GM18907 (cell line): ENCODE data around the gene TMEM80.
"Not testable (repeated sequence)": the region's sequence is repeated elsewhere in the genome, so short reads cannot be mapped to it uniquely, and the experiment has no call there.

Experiments used
- ATAC-seq: cut with Tn5 transposase; IDR thresholded peaks from one replicate; pipeline ENCODE4 v1.9.1; 2021; ENCODE audit warnings: mild to moderate bottlenecking, moderate library complexity; ENCODE audit not compliant: unreplicated experiment

Gene TMEM80

DNA sequence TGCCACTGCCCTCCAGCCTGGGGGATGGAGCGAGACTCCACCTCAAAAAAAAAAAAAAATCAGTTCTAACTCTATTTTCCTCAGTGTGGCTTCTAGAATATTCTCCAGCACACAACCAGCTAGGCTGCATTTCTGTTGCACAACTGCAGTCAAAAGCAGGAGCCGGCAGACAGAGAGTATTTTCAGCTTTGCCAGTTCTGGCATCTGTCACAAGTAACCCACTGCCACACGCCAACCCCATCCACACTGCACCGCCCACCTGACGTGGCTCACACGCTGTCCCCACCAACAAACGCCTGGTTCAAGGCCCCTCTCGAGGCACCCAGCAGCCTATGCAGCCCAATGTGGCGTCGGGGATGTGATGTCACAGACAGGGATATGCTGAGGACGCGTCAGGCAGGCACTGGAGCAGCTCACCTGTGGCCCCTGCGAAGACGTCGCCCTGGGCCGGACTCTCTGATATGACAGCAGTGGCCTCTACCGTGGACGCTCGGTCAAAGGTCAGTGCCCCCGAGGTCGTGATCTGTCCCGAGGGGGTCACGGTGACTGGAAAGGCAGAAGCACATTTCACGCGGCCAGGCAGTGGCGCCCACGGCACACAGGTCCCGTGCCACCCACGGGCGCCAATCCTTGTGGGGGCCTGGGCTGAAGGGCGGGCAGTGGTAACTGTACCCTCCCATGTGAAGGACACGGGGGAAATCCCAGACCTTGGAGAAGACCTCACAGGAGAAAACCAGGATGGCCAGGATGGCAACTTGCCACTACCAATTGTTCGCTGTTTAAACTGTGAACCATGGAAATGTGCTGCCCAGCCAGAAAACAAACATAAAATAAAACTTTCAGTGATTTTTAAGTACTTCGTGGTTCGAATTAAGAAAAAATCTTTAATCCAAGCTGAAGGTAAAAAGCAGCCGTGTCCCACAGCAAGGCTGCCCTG, 16.1 kb upstream of the TMEM80 start:
- ATAC-seq = no peak

DNA sequence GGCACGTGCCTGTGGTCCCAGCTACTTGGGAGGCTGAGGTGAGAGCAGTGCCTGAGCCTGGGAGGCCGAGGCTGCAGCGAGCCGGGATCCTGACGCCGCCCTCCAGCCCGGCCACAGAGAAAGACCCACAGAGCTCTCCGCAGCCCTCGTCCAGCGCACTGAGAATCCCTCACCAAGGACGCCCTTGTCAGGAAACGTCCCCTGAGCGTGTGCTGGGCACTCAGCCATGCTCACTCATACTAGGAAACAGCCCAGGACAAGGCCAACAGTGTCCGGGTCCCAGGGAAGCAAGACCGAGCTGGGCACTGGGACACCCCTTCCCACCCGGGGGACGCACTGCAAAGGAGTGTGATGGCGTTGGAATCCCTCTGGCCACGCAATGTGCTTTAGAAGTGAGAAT, 15.1 kb upstream of the TMEM80 start:
- ATAC-seq = no peak

DNA sequence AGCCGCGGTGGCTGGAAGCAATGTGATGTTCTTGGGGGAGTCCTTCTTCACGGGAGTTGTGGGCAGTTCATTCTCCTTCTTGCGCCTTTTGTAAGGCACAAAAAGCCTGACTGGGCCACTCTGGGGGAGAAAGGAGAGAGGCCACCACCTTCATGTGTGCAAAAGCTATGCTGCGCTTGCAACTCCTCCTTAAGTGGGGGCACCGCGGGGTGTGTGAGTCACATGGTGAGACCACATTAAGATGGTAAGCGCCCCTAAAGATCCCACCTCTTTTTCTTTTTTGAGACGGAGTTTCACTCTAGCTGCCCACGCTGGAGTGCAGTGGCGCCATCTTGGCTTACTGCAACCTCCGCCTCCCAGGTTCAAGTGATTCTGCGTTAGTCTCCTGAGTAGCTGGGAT, 14.6 kb upstream of the TMEM80 start:
- no peak for ATAC-seq

DNA sequence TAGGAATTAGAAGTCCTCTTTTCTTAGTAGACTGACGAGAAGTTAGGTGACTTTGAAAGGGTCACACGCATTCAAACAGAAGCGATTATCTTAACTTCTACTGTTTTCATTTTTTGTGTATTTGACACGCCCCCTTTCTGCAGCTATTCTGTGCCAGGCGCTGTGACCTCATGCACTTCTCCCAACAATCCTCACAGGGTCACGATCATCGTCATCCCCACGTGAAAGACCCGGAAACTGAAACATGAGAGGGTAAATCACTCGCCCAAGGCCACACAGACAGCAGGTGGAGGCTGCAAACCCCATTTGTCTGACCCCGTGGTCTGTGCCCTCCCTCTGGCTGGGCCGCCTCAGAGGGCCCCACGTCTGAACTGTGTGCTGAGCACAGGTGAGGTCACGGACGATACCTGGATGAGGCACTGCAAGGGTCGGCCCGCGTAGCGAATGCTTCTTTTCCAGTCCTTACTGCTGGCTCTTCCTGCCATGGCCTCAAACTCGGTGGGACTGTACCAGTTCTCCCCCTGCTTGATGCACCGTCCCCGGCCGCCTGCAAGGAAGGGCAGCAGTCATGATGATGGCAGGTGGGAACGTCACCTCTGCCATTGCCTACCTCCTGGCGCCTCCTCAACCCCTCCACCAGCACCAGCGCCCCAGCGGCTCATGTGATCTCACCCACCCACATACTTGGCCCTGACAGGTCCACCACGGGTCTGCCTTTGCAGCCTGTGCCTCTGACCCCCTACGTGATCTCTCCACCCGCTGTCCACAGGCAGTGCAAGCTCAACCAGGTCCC, 9.0 kb upstream of the TMEM80 start:
- no peak for ATAC-seq

DNA sequence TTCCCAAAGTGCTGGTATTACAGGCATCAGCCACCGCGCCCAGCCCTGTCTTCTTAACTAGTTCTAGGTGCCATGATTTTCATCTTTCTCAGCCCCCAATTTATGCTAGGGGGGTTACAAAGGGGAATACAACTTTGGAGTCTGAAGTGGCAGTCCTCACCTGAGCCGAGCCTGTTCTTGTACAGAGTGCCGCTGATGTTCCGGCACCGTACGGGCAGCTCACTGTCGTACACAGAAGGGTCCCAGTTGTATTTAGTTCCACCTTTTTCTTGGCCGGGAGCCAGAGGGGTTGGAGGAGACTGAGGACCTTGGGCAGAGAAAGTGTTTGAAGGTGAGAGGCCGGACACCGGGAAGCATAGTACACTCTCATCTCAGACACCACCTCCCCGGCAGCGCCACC, 7.9 kb upstream of the TMEM80 start:
- no peak for ATAC-seq

DNA sequence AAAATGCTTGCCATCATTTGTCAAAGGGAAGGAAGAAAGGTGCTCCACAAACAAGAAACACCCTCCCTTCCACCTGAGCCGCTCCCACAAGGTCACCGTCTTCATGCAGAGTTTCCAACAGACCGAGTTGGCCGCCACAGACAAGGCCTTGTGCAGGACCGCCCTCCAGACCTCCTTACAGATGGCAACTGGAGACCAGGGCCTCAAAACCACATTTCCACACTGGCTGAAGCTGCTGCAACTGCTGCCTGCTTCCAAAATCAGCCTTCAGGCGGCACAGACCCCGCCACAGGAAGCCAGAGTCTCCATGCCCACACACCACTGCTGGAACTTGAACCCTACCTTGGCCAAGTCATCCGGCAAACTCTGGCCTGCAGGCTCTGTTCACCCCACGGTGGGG, 6.9 kb upstream of the TMEM80 start:
- ATAC-seq = no peak

DNA sequence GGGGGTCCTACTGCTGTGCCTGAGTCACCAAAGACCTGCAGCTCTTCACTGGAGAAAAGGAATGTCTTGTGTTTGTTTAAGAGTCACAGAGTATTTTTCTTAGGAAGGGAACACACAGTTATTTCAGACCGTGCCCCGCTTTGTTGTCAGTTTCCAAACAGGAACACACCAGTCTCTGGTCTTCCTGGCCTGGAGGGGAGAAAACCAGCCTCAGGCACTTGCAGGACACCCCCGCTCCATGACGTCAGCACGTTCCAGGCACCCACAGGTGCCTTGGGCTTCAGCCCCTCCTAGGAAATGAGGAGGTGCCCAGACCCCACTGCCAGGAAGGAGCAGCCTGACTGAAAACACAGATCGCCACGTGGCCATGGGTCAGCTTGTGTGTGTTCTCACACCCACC, 6.0 kb upstream of the TMEM80 start:
- no peak for ATAC-seq

DNA sequence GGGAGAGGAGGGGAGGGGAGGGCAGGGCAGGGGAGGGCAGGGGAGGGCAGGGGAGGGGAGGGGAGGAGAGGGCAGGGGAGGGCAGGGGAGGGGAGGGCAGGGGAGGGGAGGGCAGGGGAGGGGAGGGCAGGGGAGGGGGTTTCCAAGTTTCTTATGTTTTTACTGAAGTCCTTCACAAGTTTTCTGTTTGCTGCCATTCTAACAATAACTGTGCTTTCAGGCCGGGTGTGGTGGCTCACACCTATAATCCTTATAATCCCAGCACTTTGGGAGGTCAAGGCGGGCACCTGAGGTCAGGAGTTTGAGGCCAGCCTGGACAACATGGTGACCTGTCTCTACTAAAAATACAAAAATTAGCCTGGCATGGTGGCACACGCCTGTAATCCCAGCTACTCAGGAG, 5.4 kb upstream of the TMEM80 start:
- ATAC-seq = not testable (repeated sequence)

DNA sequence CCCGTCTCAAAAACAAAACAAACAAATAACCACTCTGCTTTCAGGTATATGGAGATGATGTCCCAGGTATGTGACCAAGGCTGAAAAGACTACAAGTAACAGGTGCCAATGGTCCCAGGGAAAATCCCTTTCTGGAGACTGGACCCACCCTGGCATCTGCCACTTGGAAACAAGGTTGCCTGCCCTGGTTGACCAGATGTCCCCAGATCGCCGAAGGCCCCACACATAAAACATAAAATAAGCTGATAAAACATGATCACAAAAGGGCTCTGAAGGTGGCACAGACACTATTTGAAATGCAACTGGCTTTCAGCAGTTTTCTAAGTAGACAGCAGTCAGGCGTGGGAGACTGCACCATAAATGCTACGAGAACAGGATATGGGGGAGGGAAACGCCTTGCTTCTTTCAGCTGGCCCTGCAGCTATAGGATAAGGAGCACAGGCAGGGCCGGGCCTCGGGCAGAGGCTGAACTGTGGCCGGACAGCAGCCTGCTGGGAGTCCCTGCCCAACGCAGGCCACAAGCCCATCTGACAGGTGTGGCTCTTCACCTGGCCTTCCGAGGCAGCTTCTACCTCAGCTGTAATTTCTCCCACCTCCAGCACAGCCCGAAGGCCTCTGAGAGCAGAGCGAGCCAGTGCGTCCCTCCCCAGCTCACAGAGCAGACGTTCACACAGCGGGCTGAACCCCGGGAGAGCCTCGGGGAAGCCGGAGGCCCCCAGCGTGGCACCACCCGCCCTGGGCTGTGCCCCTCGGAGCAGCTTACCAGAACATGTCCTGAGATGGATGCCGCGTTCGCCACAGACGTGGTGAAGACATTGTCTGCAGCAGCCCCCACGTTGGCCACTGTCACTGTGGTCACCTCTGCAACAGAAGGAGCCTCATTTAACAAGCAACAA, 4.6 kb upstream of the TMEM80 start:
- no peak for ATAC-seq

DNA sequence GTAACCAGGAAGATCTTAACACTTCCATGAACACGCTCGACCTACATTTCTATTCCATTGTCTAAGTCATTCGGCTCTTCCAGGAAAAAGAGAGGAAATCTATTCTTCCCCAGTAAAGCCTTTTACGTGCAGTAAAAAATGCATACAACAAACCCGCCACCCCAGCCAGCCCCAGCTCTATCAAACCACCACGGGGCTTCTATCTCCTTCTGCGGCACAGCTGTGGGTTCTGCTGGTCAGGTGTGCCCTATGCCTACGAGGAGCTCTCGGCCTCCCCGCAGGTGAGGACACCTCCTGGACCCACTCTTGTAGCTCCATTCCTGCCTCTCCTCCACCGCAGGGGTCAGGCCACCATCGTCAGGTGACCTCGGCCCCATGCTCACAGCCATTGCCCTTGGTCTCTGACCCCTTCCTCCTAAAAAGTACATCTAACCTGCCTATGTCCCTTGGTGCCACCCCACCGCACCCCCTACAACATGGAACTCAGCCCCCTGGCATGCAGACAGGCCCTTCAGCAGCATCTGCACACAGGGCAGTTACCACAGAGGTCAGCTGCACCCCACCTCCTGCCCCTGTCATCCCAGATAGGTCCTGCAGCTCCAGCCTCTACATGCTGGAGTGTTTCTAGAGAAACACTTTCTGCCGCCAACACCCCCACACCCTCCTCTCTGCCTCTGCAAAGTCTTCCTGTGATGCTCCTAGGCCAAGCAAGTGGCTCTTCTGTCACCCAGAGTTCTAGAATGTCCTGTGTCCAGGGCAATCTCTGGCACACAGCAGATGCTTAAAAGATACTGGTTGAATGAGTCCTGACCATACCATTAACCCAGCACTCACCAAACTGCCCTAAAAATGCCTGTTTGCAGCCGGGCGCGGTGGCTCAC, 3.7 kb upstream of the TMEM80 start:
- ATAC-seq = no peak

DNA sequence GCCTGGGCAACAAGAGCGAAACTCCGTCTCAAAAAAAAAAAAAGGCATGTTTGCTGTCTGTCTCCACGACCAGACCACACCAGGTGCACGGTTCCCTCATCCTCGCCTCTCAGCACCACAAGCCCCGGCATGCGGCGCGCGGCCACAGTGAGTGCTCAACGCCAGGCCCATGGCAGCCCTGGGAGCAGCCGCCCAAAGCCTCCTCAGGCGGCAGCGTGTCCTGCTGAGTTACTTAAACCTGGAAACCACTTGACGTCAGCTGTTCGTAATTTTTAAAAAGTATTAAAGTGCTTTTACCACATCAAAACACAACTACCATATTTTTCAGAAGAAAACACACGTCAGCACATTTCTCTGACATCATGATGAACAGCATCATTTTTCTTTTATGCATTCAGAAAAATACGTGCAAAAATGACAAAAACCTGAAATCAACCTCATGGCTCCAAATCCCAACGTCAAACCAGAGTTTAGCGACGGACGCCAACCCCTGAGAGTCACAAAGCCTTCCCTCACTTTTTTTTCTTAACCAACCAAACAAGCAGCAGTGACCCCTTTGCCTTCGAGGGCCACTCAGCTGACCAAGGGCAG, 2.7 kb upstream of the TMEM80 start:
- ATAC-seq = no peak

DNA sequence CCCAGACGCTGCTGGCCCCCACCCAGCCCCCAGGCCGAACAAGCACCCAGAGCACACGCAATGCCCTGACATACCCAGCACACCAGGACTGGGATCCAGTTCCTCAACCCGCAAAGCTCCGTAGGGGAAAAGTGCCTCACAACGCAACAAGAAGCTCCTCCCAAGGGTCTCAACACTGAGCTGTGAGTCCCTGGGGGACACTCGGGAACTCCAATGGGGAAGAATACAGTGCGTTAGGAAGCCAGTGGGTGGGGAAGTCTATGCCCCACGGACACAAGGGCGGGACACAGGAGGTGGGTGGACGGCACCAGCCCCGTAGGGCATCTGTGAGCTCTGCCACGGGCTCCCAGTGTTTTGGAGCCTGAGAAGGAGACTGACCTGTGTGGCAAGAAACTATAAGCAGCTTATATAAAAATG, 2.2 kb upstream of the TMEM80 start:
- ATAC-seq = no peak

DNA sequence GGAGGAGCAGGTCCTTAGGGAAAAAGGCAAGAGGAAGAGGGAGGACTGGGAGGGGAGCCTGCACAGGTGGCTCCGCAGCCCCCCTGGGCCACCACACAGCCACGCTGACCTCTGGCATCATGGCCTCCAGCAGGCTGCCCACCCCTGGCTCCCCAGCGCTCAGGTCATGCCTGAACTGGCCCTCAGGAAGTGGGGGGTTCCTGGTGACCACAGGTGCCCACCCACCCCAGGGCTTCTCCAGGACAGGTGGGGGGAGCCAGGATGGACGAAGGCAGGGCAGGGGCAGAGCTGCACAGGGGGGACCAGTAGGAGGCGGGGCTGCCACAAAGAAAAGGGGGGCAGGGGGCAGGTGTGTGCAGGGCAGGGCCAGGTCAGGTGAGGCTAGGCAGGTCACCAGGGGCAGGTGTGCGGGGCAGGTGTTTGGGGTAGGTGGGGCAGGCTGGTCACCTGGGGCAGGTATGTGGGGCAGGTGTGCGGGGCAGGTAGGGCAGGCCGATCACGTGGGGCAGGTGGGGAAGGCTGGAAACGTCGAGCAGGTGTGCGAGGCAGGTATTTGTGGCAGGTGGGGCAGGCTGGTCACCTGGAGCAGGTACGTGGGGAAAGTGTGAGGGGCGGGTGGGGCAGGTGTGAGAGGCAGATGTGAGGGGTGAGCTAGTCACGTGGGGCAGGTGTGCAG, 1.6 kb upstream of the TMEM80 start:
- ATAC-seq = no peak

DNA sequence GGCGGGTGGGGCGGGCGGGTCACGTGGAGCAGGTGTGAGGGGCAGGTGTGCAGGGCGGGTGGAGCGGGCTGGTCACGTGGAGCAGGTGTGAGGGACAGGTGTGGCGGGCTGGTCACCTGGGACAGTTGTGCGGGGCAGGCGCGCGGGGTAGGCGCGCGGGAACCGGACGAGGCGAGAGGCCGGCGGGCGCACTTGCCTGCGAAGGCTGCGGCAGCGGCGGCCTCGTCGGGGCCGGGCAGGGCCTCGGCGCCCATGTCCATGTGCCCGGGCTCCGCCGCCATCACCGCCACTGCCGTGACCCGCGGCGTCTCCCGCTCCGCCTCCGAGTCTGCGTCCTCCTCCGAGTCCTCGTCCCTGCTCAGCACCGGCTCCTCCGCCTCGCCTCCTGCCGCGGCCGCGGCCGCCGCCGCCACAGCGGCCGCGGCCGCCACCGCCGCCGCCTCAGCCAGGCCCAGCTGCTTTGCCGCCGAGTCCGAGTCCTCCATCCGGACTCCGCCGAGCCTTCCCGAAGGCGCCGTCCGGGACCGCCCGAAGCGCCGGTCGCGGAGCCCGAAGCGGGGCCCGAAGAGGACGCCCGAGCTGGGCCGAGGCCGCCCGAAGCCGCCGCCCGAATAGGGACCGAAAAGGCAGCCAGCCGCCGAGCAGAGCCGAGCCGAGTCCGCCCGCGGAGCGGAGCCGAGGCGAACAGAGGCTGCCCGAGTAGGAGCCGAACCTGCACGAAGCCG, 891 bp upstream of the TMEM80 start, which contains the start of gene DEAF1:
Gene DEAF1, minus strand, starts transcription at position 660 of the 725 bp plus-strand sequence. Its CDS starts 175 bp downstream, at position 485.
- ATAC-seq = peak; percentile 87

DNA sequence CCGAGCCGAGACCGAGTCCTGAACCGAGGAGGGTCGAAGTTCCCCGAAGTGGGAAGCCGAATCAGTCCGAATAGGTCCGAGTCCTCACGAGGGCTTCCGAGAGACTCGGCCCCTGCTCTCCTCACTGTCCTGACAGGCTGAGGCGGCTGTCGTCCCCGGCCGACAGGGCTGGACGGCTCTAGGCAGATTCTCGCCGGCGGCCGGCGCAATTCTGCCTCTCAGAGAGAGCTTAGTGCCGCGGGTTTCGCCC, 403 bp upstream of the TMEM80 start:
- no peak for ATAC-seq

DNA sequence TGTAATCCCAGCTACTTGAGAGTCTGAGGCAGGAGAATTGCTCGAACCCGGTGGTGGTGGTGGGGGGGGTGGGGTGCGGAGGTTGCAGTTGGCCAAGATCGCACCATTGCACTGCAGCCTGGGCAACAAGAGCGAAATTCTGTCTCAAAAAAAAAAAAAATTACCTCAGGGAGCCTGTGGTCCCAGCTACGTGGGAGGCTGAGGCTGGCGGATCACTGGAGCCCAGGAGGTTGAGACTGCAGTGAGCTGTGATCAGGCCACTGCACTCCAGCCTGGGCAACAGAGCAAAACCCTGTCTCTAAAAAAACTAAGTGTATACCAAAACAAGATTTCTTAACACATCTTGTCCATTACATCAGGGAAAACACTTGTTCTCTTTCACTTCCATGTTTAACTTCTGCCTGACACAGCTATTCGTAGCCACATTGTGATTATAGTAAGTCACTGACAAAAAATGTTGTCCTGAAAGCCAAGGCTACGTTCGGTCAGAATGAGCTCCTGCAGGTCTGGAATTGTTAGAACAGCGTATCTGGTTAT, 1.4 kb downstream of the TMEM80 start:
- ATAC-seq = no peak

DNA sequence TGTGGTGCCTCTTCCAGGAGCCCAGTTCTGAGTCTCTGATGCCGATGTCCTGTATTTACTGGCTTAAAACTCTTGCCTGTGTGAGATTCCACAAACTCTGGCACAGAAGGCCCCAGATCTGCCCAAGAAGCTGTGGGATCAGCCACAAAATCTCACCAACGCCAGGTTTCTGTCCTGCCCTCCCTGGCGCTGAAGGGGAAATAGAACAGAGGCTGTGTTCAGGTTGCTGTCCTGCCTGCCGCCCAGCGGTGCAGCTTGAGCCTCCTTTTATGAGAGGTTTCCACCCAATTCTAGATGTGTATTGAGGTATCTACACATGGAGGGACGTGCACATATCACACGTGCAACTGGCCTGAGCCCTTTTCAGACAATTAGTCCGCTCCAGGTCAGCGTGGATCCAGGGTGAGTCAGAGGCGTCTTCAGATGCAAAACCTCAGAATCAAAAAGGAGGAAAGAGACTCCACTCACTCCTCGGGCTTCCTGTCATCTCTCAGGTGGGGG, 2.2 kb downstream of the TMEM80 start:
- no peak for ATAC-seq

DNA sequence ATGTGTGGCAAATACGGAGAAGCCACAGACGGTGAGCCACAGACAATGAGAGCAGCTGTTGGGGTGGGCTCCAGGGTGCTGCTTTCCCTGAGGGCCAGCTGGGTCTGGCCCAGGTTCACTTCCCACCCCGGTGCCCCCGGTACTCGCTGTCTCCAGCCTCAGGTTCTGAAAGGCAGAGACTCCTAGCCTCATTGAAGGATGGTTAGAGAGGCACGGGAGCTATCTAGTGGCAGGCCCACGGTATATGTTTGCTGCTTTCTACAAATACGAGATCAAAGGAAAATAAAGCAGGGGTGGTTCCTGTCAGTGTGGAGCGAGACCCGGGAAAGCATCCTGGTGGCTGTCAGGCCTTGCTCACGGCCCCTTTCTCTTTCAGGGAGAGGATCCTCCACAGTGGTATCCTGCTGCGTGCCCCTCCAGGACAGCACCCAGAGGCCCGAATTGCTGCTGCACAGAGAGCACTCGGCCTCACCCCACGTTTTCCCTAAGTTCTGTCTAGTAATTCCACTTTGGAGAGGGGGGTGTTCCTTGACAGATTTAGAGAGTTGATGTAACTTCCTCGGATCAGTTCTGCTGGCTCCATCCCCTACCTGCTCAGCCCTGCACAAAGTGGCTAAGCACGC, 3.0 kb downstream of the TMEM80 start:
- ATAC-seq = no peak
